WI38 (cell line): ENCODE data around the gene DSCAML1.

Source experiments
- H3K4me3 ChIP-seq: 2 replicates; pipeline ENCODE4 v1.5.1; 2011; ENCODE audit warnings: low read depth, mild to moderate bottlenecking, control low read depth, low read length
- TF ChIP-seq, protein P1 (sequence below): IDR thresholded peaks from 2 replicates; pipeline ENCODE4 v1.5.1; 2012; ENCODE audit warnings: low read depth, mild to moderate bottlenecking, control low read depth, low read length

Gene DSCAML1

GRCh38 chr11:117631336-117632140 lies 165.5 kb downstream of the DSCAML1 start:
- TF ChIP-seq, protein P1, sequence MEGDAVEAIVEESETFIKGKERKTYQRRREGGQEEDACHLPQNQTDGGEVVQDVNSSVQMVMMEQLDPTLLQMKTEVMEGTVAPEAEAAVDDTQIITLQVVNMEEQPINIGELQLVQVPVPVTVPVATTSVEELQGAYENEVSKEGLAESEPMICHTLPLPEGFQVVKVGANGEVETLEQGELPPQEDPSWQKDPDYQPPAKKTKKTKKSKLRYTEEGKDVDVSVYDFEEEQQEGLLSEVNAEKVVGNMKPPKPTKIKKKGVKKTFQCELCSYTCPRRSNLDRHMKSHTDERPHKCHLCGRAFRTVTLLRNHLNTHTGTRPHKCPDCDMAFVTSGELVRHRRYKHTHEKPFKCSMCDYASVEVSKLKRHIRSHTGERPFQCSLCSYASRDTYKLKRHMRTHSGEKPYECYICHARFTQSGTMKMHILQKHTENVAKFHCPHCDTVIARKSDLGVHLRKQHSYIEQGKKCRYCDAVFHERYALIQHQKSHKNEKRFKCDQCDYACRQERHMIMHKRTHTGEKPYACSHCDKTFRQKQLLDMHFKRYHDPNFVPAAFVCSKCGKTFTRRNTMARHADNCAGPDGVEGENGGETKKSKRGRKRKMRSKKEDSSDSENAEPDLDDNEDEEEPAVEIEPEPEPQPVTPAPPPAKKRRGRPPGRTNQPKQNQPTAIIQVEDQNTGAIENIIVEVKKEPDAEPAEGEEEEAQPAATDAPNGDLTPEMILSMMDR = no peak
- no peak overlapping the region for H3K4me3 ChIP-seq

DNA sequence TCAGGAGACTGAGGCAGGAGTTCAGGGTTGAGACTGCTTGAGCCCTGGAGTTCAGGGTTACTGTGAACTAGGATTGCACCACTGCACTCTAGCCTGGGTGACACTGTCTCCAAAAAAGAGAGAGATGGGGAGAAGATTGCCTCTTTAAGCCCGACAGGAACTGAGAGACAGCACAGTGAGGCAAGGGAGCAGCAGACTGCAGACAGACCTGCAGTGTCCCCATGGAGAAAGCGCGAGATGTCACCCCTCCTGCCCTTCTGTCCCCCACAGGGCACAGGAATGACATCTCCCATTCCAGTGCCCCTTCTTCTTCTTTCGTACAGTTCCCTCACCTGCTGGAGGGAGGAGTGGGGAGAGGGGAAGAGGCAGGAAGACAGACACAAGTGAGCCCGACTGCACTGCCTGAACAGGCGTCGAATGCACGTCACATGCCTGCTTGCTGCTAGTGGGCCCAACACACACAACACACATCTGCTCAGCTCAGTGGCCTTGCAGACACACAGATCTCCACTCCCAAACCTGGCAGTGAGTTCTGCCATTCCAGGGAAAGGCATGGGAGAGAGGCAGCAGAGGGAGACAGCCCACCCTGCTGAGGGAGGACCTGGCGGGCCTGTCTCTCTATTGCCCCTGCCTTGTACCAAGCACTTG lies 167.0 kb downstream of the DSCAML1 start:
- H3K4me3 ChIP-seq = no peak overlapping the region
- TF ChIP-seq, protein P1 = no peak

DNA sequence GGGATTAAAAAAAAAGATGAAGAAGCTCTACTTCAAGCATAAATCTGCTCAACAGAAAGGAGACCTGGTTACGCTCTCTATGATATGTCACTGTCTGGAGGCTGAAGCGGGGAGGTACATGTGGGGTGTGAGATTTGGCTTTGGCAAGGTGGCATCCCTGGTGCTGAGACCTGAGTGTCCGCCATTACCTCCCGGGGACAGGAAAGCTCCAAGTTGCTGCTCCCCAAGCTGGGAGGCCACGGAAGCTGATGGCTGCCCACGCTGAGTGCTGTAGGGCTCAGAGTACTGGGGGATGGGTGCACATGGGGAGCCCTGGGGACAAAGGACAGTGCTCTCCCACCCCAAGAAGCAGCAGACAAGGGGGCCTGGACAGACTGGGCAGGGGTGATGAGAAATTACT lies 167.9 kb downstream of the DSCAML1 start:
- TF ChIP-seq, protein P1 = no peak

DNA sequence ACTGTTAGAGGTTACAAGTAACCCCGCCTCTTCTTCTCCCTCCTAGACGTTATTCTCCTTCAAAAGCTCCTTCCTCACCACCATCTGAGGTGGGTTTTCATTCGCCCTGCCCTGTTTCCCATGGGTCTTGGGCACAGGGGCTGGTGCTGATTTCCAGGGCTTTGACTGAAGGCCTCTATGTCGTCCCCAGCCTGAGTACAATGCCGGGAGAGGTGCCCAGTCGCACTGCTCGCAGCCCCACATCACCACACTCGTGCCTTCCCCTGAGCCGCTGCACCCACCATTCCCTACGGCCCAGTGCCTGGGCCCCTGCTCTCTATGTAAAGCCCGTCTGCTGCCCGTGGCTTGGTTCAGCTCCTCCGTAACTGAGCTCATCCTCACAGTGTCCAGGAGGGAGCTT lies 169.8 kb downstream of the DSCAML1 start:
- TF ChIP-seq, protein P1 = no peak
- no peak overlapping the region for H3K4me3 ChIP-seq

More for the DNA sequence above, 167.9 kb downstream of the DSCAML1 start:
- no peak overlapping the region for H3K4me3 ChIP-seq

DNA sequence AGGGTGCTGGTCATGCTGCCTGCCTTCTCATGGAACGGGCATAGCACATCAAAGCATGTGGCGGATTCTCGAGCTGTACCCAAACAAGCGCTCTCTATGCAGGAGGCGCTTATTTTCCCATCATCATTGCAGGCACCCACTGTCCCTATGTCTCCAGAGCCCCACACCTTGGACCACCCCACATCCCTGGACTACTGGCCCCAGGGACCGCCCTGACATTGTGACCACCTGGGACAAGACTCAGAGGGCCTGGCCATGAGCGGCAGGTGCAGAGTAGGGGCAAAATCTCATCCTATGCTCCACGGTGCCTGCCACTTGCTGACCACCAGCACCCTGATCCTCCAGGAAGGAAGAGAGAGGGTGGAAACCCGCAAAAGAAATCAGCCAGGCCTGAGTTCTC lies 170.4 kb downstream of the DSCAML1 start:
- no peak overlapping the region for H3K4me3 ChIP-seq
- TF ChIP-seq, protein P1 = no peak

DNA sequence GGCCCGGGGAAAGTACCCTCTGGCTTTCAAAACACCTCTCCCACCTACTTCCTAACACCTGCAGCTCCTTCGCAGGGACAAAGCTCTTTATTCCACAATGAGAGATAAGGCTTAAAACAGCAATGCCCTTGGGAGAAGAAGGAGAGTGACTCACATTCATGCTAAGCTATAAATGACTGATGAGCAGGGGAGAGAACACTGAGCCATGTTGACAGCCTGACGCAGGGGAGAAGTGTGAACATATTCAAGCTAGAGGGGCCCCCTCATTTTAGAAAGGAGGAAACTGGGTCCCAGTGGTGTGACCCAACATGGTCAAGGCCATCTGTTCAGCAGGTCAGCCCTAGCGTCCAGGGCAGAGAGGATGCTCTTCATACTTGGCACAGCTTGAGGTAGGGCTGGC lies 171.8 kb downstream of the DSCAML1 start:
- TF ChIP-seq, protein P1 = no peak
- no peak overlapping the region for H3K4me3 ChIP-seq

- TF ChIP-seq, protein P1 = no peak
Observed at GRCh38 chr11:117623831-117624271, 173.2 kb downstream of the DSCAML1 start.

More at GRCh38 chr11:117623831-117624271, 173.2 kb downstream of the DSCAML1 start:
- no peak overlapping the region for H3K4me3 ChIP-seq
